Kidney (tissue), 14 donors: ENCODE data around the gene ZBTB7C. TPM values are rescaled to one million over a fixed set of nuclear protein-coding genes. Genes with fewer than 3 reads are reported as not detected.

ENCODE experiments used
- DNase-seq, 5 donors: peaks; one replicate each; pipeline ENCODE4 v3.0.0-alpha.2; 2013 to 2020
- FAIRE-seq: peaks from 2 replicates; lab custom pipeline; 2012; peaks lifted over from hg19 to GRCh38; lab: Jason Lieb, UNC
- H3K27ac ChIP-seq, 2 donors: one replicate each; pipeline ENCODE4 v1.7.0; 2013; ENCODE audit warnings: low read depth in 2 of 2, low read length in 2 of 2, inconsistent platforms in 1 of 2
- H3K27me3 ChIP-seq: one replicate; pipeline ENCODE4 v1.7.1; 2013; ENCODE audit warnings: low read length, inconsistent platforms; ENCODE audit not compliant: control insufficient read depth, insufficient read depth
- H3K36me3 ChIP-seq, 3 donors: one replicate each; pipeline versions ENCODE4 v1.7.0 to v1.7.1; 2013; ENCODE audit warnings: low read length in 3 of 3, control low read depth in 1 of 3, inconsistent platforms in 1 of 3; ENCODE audit not compliant: insufficient read depth in 3 of 3, control insufficient read depth in 2 of 3
- H3K4me1 ChIP-seq, 3 donors: one replicate each; pipeline versions ENCODE4 v1.7.0 to v1.7.1; 2013; ENCODE audit warnings: low read length in 3 of 3, inconsistent platforms in 1 of 3, low read depth in 1 of 3; ENCODE audit not compliant: control insufficient read depth in 2 of 3, insufficient read depth in 2 of 3
- H3K4me3 ChIP-seq, 3 donors: one replicate each; pipeline versions ENCODE4 v1.7.0 to v1.8.1; 2013; ENCODE audit warnings: low read length in 3 of 3, control low read depth in 1 of 3, inconsistent platforms in 1 of 3
- H3K9ac ChIP-seq, 3 donors: one replicate each; pipeline versions ENCODE4 v1.7.0 to v1.7.1; 2013; ENCODE audit warnings: low read length in 3 of 3, control low read depth in 1 of 3, inconsistent platforms in 1 of 3
- H3K9me3 ChIP-seq, 3 donors: one replicate each; pipeline versions ENCODE4 v1.7.0 to v1.7.1; 2013; ENCODE audit warnings: low read length in 3 of 3, control low read depth in 1 of 3, inconsistent platforms in 1 of 3; ENCODE audit not compliant: control insufficient read depth in 2 of 3, insufficient read depth in 1 of 3
- CTCF ChIP-seq: IDR thresholded peaks from 3 replicates; pipeline ENCODE4 v1.5.1; 2012; ENCODE audit warnings: mild to moderate bottlenecking, moderate library complexity, borderline replicate concordance; ENCODE audit not compliant: insufficient read depth; ENCODE audit errors: extremely low read depth
- intact Hi-C: fragments of 100-400 bp; cut with DNase I; formaldehyde crosslinking; loops from one replicate; pipeline ENCODE4 v1.11.1; 2022
- polyA plus RNA-seq: library from polyadenylated mRNA; stranded (reverse); fragments of 350-450 nt; fragmentation: Illumina TruSeq; extraction: RNeasy Lipid Tissue Mini Kit (QIAGEN cat#74804); gene quantifications from one replicate; pipeline ENCODE4 v1.2.3, GENCODE V29; 2014; ENCODE audit warnings: low read depth, low replicate concordance; ENCODE audit not compliant: insufficient read depth
- total RNA-seq: library from RNA; stranded (reverse); fragmentation: NEBNext Ultra II Directional; extraction: Animal tissue kit (Norgen Biotek cat#: 25700); gene quantifications from one replicate; pipeline ENCODE4 v1.2.1, GENCODE V29; 2021
- donor health status: control.
- donor health status: control.
- donor health status: control.
- donor health status: control.
- donor health status: control.
- donor health status: DM: yes; HTN: yes; CAD: no.
- donor health status: Normal renal cell carcinoma (clear cell type).

ZBTB7C gene
- total and polyA plus RNA-seq, 2 donors from 2014 or later: 1.8 to 13.8 TPM

GRCh38 chr18:48002933-48003365 lies 406.2 kb downstream of the ZBTB7C start:
- no peak overlapping the region for H3K9ac ChIP-seq
- H3K4me1 ChIP-seq: peaks cover 0 to 9% (median 6%) of the 10 kb centered on the region in 3 donors
- H3K9me3 ChIP-seq: no peaks in the 10 kb centered on the region
- no peak for FAIRE-seq
- no peaks in the 10 kb centered on the region for H3K27me3 ChIP-seq
- H3K36me3 ChIP-seq: no peaks in the 10 kb centered on the region
- H3K27ac ChIP-seq: peak overlapping the region; percentile 60 to 78
- peak in 4 of 5 donors; percentile 46 to 93 (median 54) for DNase-seq
- H3K4me3 ChIP-seq: no peak overlapping the region
- TF ChIP-seq CTCF: no peak
- intact Hi-C loops: no loop called here

- intact Hi-C loops: no loop called here
Measured at GRCh38 chr18:48000701-48001100, 408.5 kb downstream of the ZBTB7C start.

GRCh38 chr18:47999801-48000248 lies 409.4 kb downstream of the ZBTB7C start:
- H3K27me3 ChIP-seq: no peaks in the 10 kb centered on the region
- H3K4me3 ChIP-seq: no peak overlapping the region
- FAIRE-seq: no peak
- peaks cover 0 to 9% (median 2%) of the 10 kb centered on the region in 3 donors for H3K4me1 ChIP-seq
- H3K36me3 ChIP-seq: no peaks in the 10 kb centered on the region
- TF ChIP-seq CTCF: no peak
- intact Hi-C loops: no loop called here
- H3K9me3 ChIP-seq: no peaks in the 10 kb centered on the region
- H3K9ac ChIP-seq: no peak overlapping the region
- no peak overlapping the region for H3K27ac ChIP-seq
- no peak for DNase-seq

More at GRCh38 chr18:48000701-48001100, 408.5 kb downstream of the ZBTB7C start:
- H3K27ac ChIP-seq: no peak overlapping the region
- no peak overlapping the region for H3K9ac ChIP-seq
- H3K27me3 ChIP-seq: no peaks in the 10 kb centered on the region
- TF ChIP-seq CTCF: no peak
- no peaks in the 10 kb centered on the region for H3K36me3 ChIP-seq
- H3K4me3 ChIP-seq: no peak overlapping the region
- no peak for FAIRE-seq
- no peak for DNase-seq
- peaks cover 0 to 9% (median 2%) of the 10 kb centered on the region in 3 donors for H3K4me1 ChIP-seq
- no peaks in the 10 kb centered on the region for H3K9me3 ChIP-seq

GRCh38 chr18:47997338-47997780 lies 411.8 kb downstream of the ZBTB7C start:
- no peaks in the 10 kb centered on the region for H3K27me3 ChIP-seq
- no peak overlapping the region for H3K4me3 ChIP-seq
- no peak for FAIRE-seq
- no peaks in the 10 kb centered on the region for H3K4me1 ChIP-seq
- no peaks in the 10 kb centered on the region for H3K36me3 ChIP-seq
- peak in 1 of 5 donors; percentile 37 for DNase-seq
- TF ChIP-seq CTCF: peak; percentile 6
- H3K9ac ChIP-seq: no peak overlapping the region
- H3K27ac ChIP-seq: no peak overlapping the region
- intact Hi-C loops: no loop called here
- H3K9me3 ChIP-seq: no peaks in the 10 kb centered on the region
